Cardiac fibroblast (primary cell): ENCODE measurements around the gene STIM1.

ENCODE experiments used
- DNase-seq, 2 donors: peaks; one replicate each; pipeline versions ENCODE4 v3.0.0 to v3.0.0-alpha.2; 2010; ENCODE audit warnings: low read depth in 2 of 2
- H3K4me3 ChIP-seq, 2 donors: replicated peaks in 1 of 2; 1 replicate in 1 of 2; 2 replicates in 1 of 2; pipeline ENCODE4 v1.5.1; 2011; ENCODE audit warnings: low read depth in 2 of 2, low read length in 2 of 2, mild to moderate bottlenecking in 2 of 2, moderate library complexity in 1 of 2
- CTCF ChIP-seq: IDR thresholded peaks from one replicate; pipeline ENCODE4 v1.5.1; 2011; ENCODE audit warnings: low read depth, mild to moderate bottlenecking, low read length, inconsistent platforms

The STIM1 gene

GRCh38 chr11:3835751-3836150 lies 19.7 kb upstream of the STIM1 start:
- no peak for TF ChIP-seq CTCF
- no peak for DNase-seq
- no peak overlapping the region for H3K4me3 ChIP-seq

DNA sequence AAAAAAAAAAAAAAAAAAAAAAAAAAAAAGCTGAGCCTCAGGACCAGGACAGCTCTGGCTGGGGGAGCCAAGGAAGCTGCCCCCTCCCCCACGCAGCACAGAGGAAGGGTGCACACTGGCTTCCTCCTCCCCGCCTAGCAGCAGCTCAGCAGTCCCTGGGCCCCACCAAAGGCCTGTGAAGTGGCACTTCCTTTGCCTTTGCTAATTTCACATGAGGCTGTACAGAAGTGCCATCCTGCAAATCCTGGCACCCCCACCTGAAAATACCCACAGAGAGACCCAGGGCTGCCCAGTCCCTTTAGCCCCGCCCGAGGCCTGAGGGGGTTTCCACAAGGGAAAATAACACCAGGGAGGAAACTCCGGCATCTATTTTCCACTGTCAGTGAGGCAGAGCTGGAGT lies 18.6 kb upstream of the STIM1 start:
- DNase-seq = no peak
- TF ChIP-seq CTCF = no peak
- H3K4me3 ChIP-seq = no peak overlapping the region

DNA sequence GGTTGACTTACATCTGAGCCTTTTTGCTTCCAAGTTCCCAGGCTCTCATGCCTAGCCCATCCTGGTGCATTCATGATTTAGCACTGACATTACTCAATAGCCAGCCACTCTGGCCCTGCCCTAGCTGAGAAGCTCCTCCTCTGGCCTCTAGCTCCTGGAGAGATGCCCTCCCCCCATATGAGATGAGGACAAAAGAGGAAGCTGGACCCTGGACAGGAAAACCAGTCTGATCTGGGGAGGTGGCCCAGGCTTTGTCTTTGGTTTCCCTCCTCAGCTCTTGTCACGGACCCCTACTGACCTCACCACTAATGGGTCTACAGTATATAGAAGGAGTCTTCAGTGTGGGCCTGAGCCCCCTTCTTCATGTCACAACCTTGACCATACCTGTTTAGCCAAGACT lies 17.7 kb upstream of the STIM1 start:
- no peak overlapping the region for H3K4me3 ChIP-seq
- DNase-seq = peak; percentile 45 to 46
- TF ChIP-seq CTCF = no peak

- no peak for TF ChIP-seq CTCF
- no peak overlapping the region for H3K4me3 ChIP-seq
- DNase-seq = no peak
These were observed 17.0 kb upstream of the STIM1 start for GRCh38 chr11:3838504-3838903.

DNA sequence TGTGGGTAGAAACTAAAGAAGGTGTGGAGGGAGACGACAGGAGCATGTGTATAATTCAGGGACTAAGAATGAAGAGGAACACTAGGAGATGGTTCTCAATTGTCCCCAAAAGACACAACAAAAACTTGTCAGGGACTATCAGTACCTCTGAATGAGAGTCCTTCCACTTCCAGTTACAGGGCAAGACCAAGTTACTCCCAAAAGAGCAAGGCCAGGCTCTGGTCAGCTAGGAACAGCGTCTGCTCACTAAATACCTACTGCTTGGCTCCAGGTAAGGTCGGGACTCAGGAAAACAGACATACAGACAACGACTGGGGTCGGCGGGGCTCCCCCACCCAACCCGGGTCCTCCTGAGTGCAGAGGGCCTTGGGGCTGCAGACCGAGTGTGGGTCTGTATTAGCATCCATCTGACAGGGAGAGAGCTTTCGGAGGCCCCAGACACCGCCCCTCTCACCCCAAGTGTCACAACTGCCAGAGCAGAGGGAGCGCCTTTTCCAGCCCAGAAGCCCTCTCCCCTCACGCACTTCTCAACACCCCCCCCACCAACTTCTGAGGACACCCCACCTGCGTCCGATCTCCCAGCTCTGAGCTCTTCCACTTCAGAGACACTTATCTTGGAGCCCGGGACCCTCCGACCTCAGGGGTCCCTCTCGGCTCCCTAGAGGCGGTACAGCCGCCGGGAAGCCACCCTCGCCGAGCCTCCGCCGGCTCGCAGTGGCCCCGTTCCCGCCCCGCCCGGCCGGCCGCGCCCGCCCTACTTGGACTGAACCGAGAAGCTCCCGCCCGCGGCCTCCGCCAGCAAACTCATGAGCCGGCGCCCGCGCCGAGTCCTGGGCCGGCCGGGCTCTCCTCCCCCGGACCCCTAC lies 15.2 kb upstream of the STIM1 start:
- no peak for TF ChIP-seq CTCF
- DNase-seq = no peak
- H3K4me3 ChIP-seq = peak overlapping the region; percentile 73 to 75

GRCh38 chr11:3840870-3841425 lies 14.5 kb upstream of the STIM1 start, which contains the start of gene RHOG:
TSS of gene RHOG (minus strand) at chr11:3840959. CDS start at chr11:3828138, 12,821 bp downstream.
- peak in 1 of 2 donors; percentile 90 for DNase-seq
- TF ChIP-seq CTCF = no peak

More at GRCh38 chr11:3840870-3841425, 14.5 kb upstream of the STIM1 start, which contains the start of gene RHOG:
- H3K4me3 ChIP-seq = peak within 1 kb of the TSS; percentile 73 to 75
